DND-41 (cell line): ENCODE data around the gene BTBD2.

Experiments
- ATAC-seq: fragments of 200-7000 bp; cut with Tn5 transposase; 3 replicates; pipeline ENCODE4 v1.9.1; 2021; ENCODE audit warnings: low read depth; ENCODE audit not compliant: insufficient read depth
- DNase-seq: peaks from one replicate; pipeline ENCODE4 v3.0.0-alpha.2; 2020
- H2AFZ ChIP-seq: 2 replicates; pipeline ENCODE4 v1.6.0; 2012; ENCODE audit warnings: low read depth, low read length
- H3K27ac ChIP-seq: 2 replicates; pipeline ENCODE4 v1.5.1; 2012; ENCODE audit warnings: low read length, inconsistent platforms
- H3K27me3 ChIP-seq: fragments of 200-600 bp; sonication (generic); 2 replicates; pipeline ENCODE4 v1.6.0; 2012; ENCODE audit warnings: low read length, mild to moderate bottlenecking, inconsistent platforms; ENCODE audit not compliant: insufficient read depth, poor library complexity
- H3K36me3 ChIP-seq: 2 replicates; pipeline ENCODE4 v1.5.1; 2012; ENCODE audit warnings: low read length, inconsistent platforms; ENCODE audit not compliant: insufficient read depth
- H3K4me1 ChIP-seq: 2 replicates; pipeline ENCODE4 v1.5.1; 2012; ENCODE audit warnings: mild to moderate bottlenecking, low read length; ENCODE audit not compliant: insufficient read depth
- H3K4me2 ChIP-seq: 2 replicates; pipeline ENCODE4 v1.6.0; 2012; ENCODE audit warnings: mild to moderate bottlenecking, moderate library complexity, low read length, inconsistent platforms; ENCODE audit not compliant: insufficient read depth
- H3K4me3 ChIP-seq, 2 experiments: fragments of 200-600 bp in 1 of 2; shearing (Covaris generic) in 1 of 2; 2 replicates each; pipeline ENCODE4 v1.5.1; 2012 to 2016; ENCODE audit warnings: inconsistent platforms in 2 of 2, low read length in 2 of 2, mild to moderate bottlenecking in 2 of 2, low read depth in 1 of 2, moderate library complexity in 1 of 2
- H3K79me2 ChIP-seq: 2 replicates; pipeline ENCODE4 v1.6.0; 2012; ENCODE audit warnings: low read length, inconsistent platforms; ENCODE audit not compliant: insufficient read depth
- H3K9ac ChIP-seq: 2 replicates; pipeline ENCODE4 v1.6.0; 2012; ENCODE audit warnings: low read depth, mild to moderate bottlenecking, inconsistent platforms, low read length, moderate library complexity
- H3K9me3 ChIP-seq: 2 replicates; pipeline ENCODE4 v1.5.1; 2012; ENCODE audit warnings: low read length, moderate library complexity, mild to moderate bottlenecking, inconsistent platforms; ENCODE audit not compliant: insufficient read depth, severe bottlenecking
- H4K20me1 ChIP-seq: 2 replicates; pipeline ENCODE4 v1.6.0; 2012; ENCODE audit warnings: low read length; ENCODE audit not compliant: insufficient read depth
- CTCF ChIP-seq: IDR thresholded peaks from 2 replicates; pipeline ENCODE4 v1.5.1; 2012; ENCODE audit warnings: borderline replicate concordance, low read length, moderate library complexity, mild to moderate bottlenecking; ENCODE audit not compliant: poor library complexity, severe bottlenecking; ENCODE audit errors: extremely low read depth
- EZH2 ChIP-seq: IDR thresholded peaks from 3 replicates; pipeline ENCODE4 v1.6.1; 2012; ENCODE audit warnings: borderline replicate concordance, low read depth, mild to moderate bottlenecking, moderate library complexity, low read length, inconsistent platforms; ENCODE audit not compliant: severe bottlenecking

The BTBD2 gene

GRCh38 chr19:1957562-1958248, 57.8 kb downstream of the BTBD2 start:
- Histone ChIP-seq H3K27me3 (no peaks in the 10 kb centered on the region), H3K9me3 (no peaks in the 10 kb centered on the region), H2AFZ (no peak overlapping the region), H3K4me2 (no peak overlapping the region), H3K36me3 (peaks cover 64% of the 10 kb centered on the region), H3K9ac (no peak overlapping the region), H3K4me3 (no peak overlapping the region), H4K20me1 (peaks cover 89% of the 10 kb centered on the region), H3K79me2 (peaks cover 96% of the 10 kb centered on the region), H3K4me1 (no peaks in the 10 kb centered on the region), H3K27ac (no peak overlapping the region)
- ATAC-seq (peak; percentile 20; the same call in 1 of the 3 replicates), DNase-seq (no peak)
- TF ChIP-seq EZH2 (no peak), CTCF (no peak)

GRCh38 chr19:1956868-1957492, 58.5 kb downstream of the BTBD2 start:
- H3K27me3 ChIP-seq, result no peaks in the 10 kb centered on the region
- H3K4me1 ChIP-seq, result no peaks in the 10 kb centered on the region
- no peak overlapping the region for H2AFZ ChIP-seq
- H3K36me3 ChIP-seq, result peaks cover 64% of the 10 kb centered on the region
- H4K20me1 ChIP-seq, result peaks cover 90% of the 10 kb centered on the region
- no peak overlapping the region for H3K9ac ChIP-seq
- DNase-seq (no peak), ATAC-seq (no peak)
- H3K9me3 ChIP-seq, result no peaks in the 10 kb centered on the region
- H3K4me3 ChIP-seq, result no peak overlapping the region
- TF ChIP-seq CTCF (no peak), EZH2 (no peak)
- H3K27ac ChIP-seq, result no peak overlapping the region
- no peak overlapping the region for H3K4me2 ChIP-seq
- H3K79me2 ChIP-seq, result peaks cover 96% of the 10 kb centered on the region

GRCh38 chr19:1956122-1956494, 59.4 kb downstream of the BTBD2 start:
- H3K4me3 ChIP-seq, result no peak overlapping the region
- no peaks in the 10 kb centered on the region for H3K9me3 ChIP-seq
- ATAC-seq (no peak), DNase-seq (no peak)
- peaks cover 86% of the 10 kb centered on the region for H4K20me1 ChIP-seq
- no peaks in the 10 kb centered on the region for H3K4me1 ChIP-seq
- H2AFZ ChIP-seq, result no peak overlapping the region
- no peak overlapping the region for H3K9ac ChIP-seq
- H3K79me2 ChIP-seq, result peaks cover 94% of the 10 kb centered on the region
- TF ChIP-seq EZH2, result no peak
- TF ChIP-seq CTCF, result no peak
- H3K4me2 ChIP-seq, result no peak overlapping the region
- no peaks in the 10 kb centered on the region for H3K27me3 ChIP-seq
- H3K36me3 ChIP-seq, result peaks cover 57% of the 10 kb centered on the region
- no peak overlapping the region for H3K27ac ChIP-seq
